NCI-H446 (cell line): ENCODE results near the gene CDK7.
"Not testable (repeated sequence)": the region's sequence is repeated elsewhere in the genome, so short reads cannot be mapped to it uniquely, and the experiment has no call there.

Source experiments
- DNase-seq, 2 experiments: peaks; one replicate each; lab custom pipeline; 2025; lab: John Stamatoyannopoulos, UW

CDK7 gene

GRCh38 chr5:69234457-69235268, at the start of gene CDK7:
Gene CDK7 (plus strand): TSS chr5:69234886. CDS start chr5:69234976, 90 bp downstream.
- DNase-seq, result peak; percentile 64 to 83

GRCh38 chr5:69187342-69187741, 47.3 kb upstream of the CDK7 start:
- DNase-seq, result no peak

- DNase-seq, result no peak
Measured at GRCh38 chr5:69188811-69189161, 45.9 kb upstream of the CDK7 start.

GRCh38 chr5:69189162-69190086, 45.3 kb upstream of the CDK7 start, which contains the start of gene CENPH:
Gene CENPH (plus strand): TSS chr5:69189583. CDS start chr5:69189635, 52 bp downstream.
- DNase-seq, result peak; percentile 83 to 91

DNA sequence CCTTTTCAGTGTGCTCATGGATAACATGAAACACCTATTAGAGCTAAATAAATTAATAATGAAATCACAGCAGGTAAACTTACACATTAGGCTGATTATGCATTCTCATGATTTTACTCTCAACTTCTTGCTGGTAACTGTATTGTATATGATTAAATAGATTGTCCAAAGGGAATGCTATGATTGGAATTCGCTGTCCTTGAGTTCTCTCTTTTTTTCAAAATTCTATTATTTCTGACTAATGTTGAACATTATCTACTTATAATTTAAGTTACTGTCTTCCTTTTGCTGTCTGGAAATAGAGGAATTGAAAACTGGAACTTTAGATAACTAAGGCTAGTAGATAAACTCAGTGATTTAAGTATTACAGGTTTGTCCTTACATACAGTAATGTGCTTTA, 32.2 kb upstream of the CDK7 start:
- no peak for DNase-seq

DNA sequence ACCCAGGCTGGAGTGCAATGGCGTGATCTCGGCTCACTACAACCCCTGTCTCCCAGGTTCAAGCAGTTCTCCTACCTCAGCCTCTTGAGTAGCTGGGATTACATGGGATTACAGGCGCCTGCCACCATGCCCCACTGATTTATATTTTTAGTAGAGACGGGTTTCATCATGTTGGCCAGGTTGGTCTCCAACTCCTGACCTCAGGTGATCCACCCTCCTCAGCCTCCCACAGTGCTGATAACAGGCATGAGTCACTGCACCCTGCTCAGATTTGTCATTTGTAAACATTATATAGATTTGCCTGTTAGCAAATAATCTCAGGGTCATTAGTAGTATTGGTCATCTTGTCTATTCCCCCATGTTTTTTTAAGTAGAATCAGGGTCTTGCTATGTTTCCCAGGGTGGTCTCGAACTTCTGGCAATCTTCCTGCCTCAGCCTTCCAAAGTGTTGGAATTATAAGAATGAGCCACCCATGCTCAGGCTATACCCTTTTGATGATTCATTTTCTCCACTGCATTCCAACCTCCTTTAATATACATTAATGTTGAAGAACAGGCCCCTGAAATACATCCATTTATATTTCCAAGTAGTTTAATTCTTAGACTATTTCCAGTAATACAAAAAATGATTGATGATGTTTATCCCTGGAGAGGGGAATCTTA, 28.0 kb upstream of the CDK7 start:
- DNase-seq, result no peak

GRCh38 chr5:69209602-69210001, 25.1 kb upstream of the CDK7 start:
- DNase-seq, result no peak

GRCh38 chr5:69211200-69211599, 23.5 kb upstream of the CDK7 start:
- no peak for DNase-seq

GRCh38 chr5:69212022-69212421, 22.7 kb upstream of the CDK7 start:
- DNase-seq, result no peak

DNA sequence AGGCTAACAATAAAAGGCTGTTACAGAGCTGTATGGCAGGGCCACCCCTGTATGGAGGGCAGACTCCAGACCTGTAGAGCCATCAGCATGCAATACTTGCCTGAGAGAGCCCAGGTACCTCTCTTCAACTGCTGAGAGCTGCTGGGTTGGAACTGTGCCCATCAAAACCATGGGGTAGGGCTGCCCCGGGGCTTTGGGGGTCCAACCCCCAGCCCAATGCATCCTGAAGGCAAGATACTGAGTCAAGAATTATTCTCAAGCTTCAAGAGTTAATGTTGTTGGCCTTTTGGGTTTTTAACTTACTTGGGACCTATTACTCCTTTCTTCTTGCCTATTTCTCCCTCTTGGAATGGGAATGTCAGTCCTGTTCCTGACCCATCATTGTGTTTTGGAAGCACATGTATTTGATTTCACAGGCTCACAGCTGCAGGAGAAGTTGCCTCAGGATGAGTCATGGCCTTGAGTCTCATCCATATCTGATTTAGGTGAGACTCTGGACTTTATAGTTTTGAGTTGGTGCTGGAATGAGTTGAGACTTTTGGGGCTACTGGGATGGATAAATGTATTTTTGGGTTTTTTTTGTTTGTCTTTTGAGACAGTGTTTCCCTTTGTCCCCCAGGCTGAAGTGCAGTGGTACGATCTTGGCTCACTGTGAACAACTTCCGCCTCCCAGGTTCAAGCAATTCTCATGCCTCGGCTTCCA, 21.0 kb upstream of the CDK7 start:
- DNase-seq, result no peak

- no peak for DNase-seq
Measured at GRCh38 chr5:69217151-69217511, 17.6 kb upstream of the CDK7 start.

DNA sequence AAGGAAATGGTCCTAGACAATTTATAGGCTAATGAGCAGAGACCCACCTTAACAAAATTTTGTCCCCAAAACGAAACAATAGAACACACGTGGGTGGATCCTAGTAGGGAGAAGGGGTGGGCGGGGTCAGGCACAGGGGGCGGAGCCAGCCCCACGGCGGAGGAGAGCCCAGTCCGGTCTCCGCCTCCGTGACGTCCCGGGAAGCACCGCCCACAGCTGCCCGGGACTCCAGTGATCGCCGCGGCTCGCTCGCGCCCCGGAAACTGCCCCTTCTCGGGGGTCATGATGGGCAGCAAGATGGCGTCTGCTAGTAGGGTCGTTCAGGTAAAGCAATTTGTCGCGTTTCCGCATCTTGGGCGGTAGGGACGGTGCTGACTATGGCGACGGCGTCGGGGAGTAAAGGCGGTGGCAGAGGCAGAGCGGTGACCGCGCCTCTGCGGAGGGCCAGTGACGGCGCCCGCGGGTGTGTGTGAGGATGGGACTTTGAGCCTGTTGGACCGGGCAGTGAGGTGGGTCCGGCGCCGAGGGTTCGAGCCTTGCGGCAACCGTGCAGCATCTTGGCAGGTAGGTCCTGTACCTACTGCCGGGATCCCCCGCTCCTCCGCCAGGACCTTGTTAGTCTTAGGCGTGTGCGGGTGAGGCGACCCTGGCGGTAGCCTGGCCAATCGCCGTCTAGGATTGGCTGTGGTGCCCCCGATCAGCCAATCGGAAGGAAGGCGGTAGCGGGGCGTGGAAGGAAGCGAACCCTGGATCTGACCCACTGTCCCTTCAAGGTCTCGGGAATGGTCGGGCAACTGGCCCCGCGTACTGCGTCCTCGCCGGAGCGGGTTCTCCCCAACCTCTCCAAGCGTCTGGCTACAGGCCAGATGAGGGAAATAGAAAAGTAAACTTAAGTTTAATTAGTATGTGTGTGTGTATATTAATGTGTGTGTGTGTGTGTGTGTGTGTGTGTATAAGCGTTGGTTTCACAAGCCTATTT, 16.8 kb upstream of the CDK7 start:
- DNase-seq, result peak; percentile 83 to 92

DNA sequence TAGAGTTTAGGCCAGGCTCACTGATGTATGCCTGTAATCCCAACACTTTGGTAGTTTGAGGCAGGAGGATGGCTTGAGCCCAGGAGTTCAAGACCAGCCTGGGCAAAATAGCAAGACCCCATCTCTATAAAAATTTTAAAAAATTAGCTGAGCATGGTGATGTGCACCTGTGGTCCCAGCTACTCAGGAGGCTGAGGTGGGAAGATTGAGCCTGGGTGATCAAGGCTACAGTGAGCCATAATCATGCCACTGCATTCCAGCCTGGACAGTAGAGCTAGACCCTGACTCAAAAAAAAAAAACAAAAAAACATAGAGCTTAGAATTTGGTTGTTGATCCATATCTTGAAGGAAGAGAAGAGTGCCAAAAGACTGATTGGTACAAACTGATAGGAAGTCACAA, 14.7 kb upstream of the CDK7 start:
- no peak for DNase-seq

DNA sequence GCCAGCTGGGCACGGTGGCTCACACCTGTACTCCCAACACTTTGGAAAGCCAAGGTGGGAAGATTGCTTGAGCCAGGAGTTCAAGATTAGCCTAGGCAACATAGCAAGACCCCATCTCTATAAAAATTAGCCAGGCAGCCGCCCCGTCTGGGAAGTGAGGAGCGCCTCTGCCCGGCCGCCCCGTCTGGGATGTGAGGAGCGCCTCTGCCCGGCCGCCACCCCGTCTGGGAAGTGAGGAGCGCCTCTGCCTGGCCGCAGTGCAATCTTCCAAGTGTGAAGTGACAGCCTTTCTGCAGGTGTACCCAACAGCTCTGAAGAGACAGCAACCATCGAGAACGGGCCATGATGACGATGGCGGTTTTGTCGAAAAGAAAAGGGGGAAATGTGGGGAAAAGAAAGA, 14.3 kb upstream of the CDK7 start:
- DNase-seq, result not testable (repeated sequence)

DNA sequence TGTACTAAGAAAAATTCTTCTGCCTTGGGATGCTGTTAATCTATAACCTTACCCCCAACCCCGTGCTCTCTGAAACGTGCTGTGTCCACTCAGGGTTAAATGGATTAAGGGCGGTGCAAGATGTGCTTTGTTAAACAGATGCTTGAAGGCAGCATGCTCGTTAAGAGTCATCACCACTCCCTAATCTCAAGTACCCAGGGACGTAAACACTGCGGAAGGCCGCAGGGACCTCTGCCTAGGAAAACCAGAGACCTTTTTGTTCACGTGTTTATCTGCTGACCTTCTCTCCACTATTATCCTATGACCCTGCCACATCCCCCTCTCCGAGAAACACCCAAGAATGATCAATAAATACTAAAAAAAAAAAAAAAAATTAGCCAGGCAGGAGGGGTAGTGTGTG, 13.9 kb upstream of the CDK7 start:
- not testable (repeated sequence) for DNase-seq

GRCh38 chr5:69224520-69224919, 10.2 kb upstream of the CDK7 start:
- DNase-seq, result no peak

- no peak for DNase-seq
Measured at GRCh38 chr5:69225860-69226259, 8.8 kb upstream of the CDK7 start.

DNA sequence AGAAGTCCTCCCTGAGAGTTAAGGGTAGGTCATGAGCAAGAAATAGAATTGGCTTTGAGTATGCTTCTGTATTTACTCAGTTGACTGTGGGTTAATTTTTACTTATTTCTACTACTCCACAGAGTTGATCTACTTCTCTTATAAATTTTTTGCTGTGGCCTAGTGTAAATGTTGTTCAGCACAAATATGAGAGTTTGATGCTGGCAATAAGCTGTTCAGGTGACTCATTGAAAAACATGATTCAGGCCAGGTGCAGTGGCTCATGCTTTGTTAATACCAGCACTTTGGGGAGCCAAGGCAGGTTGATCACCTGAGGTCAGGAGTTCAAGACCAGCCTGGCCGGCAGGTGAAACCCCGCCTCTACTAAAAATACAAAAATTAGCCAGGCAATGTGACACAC, 4.5 kb upstream of the CDK7 start:
- DNase-seq, result no peak

DNA sequence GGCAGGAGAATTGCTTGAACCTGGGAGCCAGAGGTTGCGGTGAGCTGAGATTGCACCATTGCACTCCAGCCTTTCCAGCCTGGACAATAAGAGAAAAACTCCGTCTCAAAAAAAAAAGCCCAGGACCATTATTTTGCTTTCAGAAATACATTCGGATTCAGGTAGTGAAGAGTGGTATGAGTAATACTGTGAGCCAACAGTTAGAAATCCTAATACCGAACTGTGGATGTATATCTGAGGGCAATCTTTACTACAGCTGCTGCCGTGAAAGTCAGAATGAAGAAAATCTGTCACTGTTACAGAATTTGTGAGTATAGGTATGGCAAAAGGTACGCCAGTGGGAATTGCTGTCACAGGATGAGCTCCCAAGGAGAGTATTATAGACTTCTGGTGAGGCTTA, 3.4 kb upstream of the CDK7 start:
- DNase-seq, result no peak

DNA sequence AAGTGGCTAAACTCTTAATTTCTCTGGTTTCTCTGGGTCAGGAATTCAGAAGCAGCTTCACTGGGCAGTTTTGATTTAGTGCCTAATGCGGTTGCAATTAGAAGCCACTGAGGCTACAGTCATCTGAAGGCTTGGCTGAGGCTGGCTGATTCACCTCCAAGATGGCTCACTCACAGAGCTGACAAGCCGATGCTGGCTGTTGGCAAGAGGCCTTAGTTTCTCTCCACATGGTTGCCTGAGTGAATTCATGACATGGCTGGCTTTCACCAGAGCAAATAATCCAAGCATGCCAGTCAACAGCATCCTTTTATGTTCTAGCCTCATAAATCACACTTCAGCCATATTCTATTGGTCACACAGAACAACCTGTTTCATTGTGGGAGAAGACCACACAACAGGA, 2.8 kb upstream of the CDK7 start:
- peak in 1 of 2 experiments; percentile 31 for DNase-seq

DNA sequence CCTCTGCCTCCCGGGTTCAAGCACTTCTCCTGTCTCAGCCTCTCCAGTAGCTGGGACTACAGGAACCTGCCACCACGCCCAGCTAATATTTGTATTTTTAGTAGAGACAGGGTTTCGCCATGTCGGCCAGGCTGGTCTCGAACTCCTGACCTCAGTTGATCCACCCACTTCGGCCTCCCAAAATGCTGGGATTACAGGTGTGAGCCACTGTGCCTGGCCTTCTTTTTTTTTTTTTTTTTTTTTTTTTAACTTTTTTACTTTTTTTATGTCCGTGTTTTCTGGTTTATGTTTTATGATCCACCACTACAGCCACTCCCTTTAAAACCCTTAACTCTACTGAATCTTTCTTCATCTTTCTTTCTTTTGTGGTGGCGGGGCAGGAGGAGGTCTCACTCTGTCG, 2.0 kb downstream of the CDK7 start:
- not testable (repeated sequence) for DNase-seq
